ENCODE results near the gene PIK3IP1. TPM values are rescaled to one million over a fixed set of nuclear protein-coding genes. Genes with fewer than 3 reads are reported as not detected.

Gene PIK3IP1
- polyA plus RNA-seq, 1 donor from 2014 or later = 88.7 TPM

- H3K36me3 Mint-ChIP-seq = peaks cover 11% of the 10 kb centered on the region
- H3K27ac Mint-ChIP-seq = peak overlapping the region; percentile 97 to 100 (median 99)
- H3K4me3 Mint-ChIP-seq = peak overlapping the region; percentile 96 to 99 (median 97)
- H3K4me1 Mint-ChIP-seq = peaks cover 42 to 46% (median 43%) of the 10 kb centered on the region in 3 donors
- no peaks in the 10 kb centered on the region for H3K27me3 Mint-ChIP-seq
- no peaks in the 10 kb centered on the region for H3K9me3 Mint-ChIP-seq
Measured at GRCh38 chr22:31291481-31292235, 630 bp downstream of the PIK3IP1 start.

- Mint-ChIP-seq H3K9me3 (no peaks in the 10 kb centered on the region), H3K4me3 (peak overlapping the region; percentile 96 to 99 (median 97)), H3K27me3 (no peaks in the 10 kb centered on the region), H3K36me3 (peaks cover 13% of the 10 kb centered on the region), H3K27ac (peak overlapping the region; percentile 99 to 100 (median 99)), H3K4me1 (peaks cover 45 to 47% (median 47%) of the 10 kb centered on the region in 3 donors)
Measured at GRCh38 chr22:31290494-31291471, 1.5 kb downstream of the PIK3IP1 start.

- Mint-ChIP-seq H3K9me3 (no peaks in the 10 kb centered on the region), H3K4me3 (peak overlapping the region; percentile 96 to 99 (median 97)), H3K27me3 (no peaks in the 10 kb centered on the region), H3K27ac (peak overlapping the region; percentile 99 to 100 (median 99)), H3K36me3 (peaks cover 13% of the 10 kb centered on the region), H3K4me1 (peaks cover 45 to 47% (median 46%) of the 10 kb centered on the region in 3 donors)
Measured at GRCh38 chr22:31289344-31289743, 2.9 kb downstream of the PIK3IP1 start.

GRCh38 chr22:31288496-31289240 lies 3.6 kb downstream of the PIK3IP1 start:
- H3K4me1 Mint-ChIP-seq = peaks cover 42 to 46% (median 43%) of the 10 kb centered on the region in 3 donors
- no peaks in the 10 kb centered on the region for H3K9me3 Mint-ChIP-seq
- no peaks in the 10 kb centered on the region for H3K27me3 Mint-ChIP-seq
- peaks cover 13% of the 10 kb centered on the region for H3K36me3 Mint-ChIP-seq
- H3K4me3 Mint-ChIP-seq = peak overlapping the region; percentile 96 to 99 (median 97)
- peak overlapping the region; percentile 99 to 100 (median 99) for H3K27ac Mint-ChIP-seq

- H3K9me3 Mint-ChIP-seq = no peaks in the 10 kb centered on the region
- H3K4me3 Mint-ChIP-seq = peak overlapping the region; percentile 88 to 99 (median 96)
- H3K27ac Mint-ChIP-seq = peak overlapping the region; percentile 99 to 100 (median 99)
- no peaks in the 10 kb centered on the region for H3K27me3 Mint-ChIP-seq
- peaks cover 38 to 41% (median 39%) of the 10 kb centered on the region in 3 donors for H3K4me1 Mint-ChIP-seq
- peaks cover 15% of the 10 kb centered on the region for H3K36me3 Mint-ChIP-seq
Measured at GRCh38 chr22:31287818-31288495, 4.3 kb downstream of the PIK3IP1 start.

GRCh38 chr22:31286360-31287255 lies 5.7 kb downstream of the PIK3IP1 start:
- Mint-ChIP-seq H3K27me3 (no peaks in the 10 kb centered on the region), H3K36me3 (peaks cover 15% of the 10 kb centered on the region), H3K9me3 (no peaks in the 10 kb centered on the region), H3K4me1 (peaks cover 33 to 39% (median 37%) of the 10 kb centered on the region in 3 donors), H3K4me3 (peak overlapping the region; percentile 44 to 89 (median 82)), H3K27ac (peak overlapping the region; percentile 40 to 99 (median 91))

GRCh38 chr22:31284281-31285155 lies 7.8 kb downstream of the PIK3IP1 start:
- Mint-ChIP-seq H3K27me3 (no peaks in the 10 kb centered on the region), H3K27ac (peak overlapping the region; percentile 59 to 99 (median 84)), H3K4me3 (peak overlapping the region in 2 of 4 donors; percentile 49 to 55), H3K36me3 (peaks cover 11% of the 10 kb centered on the region), H3K4me1 (peaks cover 23 to 36% (median 33%) of the 10 kb centered on the region in 3 donors), H3K9me3 (no peaks in the 10 kb centered on the region)

GRCh38 chr22:31282748-31283468 lies 9.4 kb downstream of the PIK3IP1 start:
- Mint-ChIP-seq H3K4me3 (no peak overlapping the region), H3K9me3 (no peaks in the 10 kb centered on the region), H3K27ac (no peak overlapping the region), H3K4me1 (peaks cover 21 to 29% (median 22%) of the 10 kb centered on the region in 3 donors), H3K36me3 (peaks cover 11% of the 10 kb centered on the region), H3K27me3 (no peaks in the 10 kb centered on the region)

GRCh38 chr22:31281733-31282132 lies 10.6 kb downstream of the PIK3IP1 start:
- peak overlapping the region in 1 of 3 donors; percentile 53 for H3K27ac Mint-ChIP-seq
- no peak overlapping the region for H3K4me3 Mint-ChIP-seq
- peaks cover 6% of the 10 kb centered on the region for H3K36me3 Mint-ChIP-seq
- H3K4me1 Mint-ChIP-seq = peaks cover 16 to 23% (median 17%) of the 10 kb centered on the region in 3 donors
- no peaks in the 10 kb centered on the region for H3K9me3 Mint-ChIP-seq
- H3K27me3 Mint-ChIP-seq = no peaks in the 10 kb centered on the region

- Mint-ChIP-seq H3K9me3 (no peaks in the 10 kb centered on the region), H3K27ac (peak overlapping the region; percentile 4 to 72 (median 4)), H3K4me1 (peaks cover under 1 to 8% (median 5%) of the 10 kb centered on the region in 3 donors), H3K4me3 (no peak overlapping the region), H3K36me3 (peaks cover 4% of the 10 kb centered on the region), H3K27me3 (no peaks in the 10 kb centered on the region)
Measured at GRCh38 chr22:31279821-31280505, 12.3 kb downstream of the PIK3IP1 start.

- Mint-ChIP-seq H3K27me3 (no peaks in the 10 kb centered on the region), H3K27ac (peak overlapping the region in 1 of 3 donors; percentile 87), H3K4me1 (peaks cover 0 to 8% (median 4%) of the 10 kb centered on the region in 3 donors), H3K36me3 (peaks cover 4% of the 10 kb centered on the region), H3K9me3 (no peaks in the 10 kb centered on the region), H3K4me3 (no peak overlapping the region)
Measured at GRCh38 chr22:31279327-31279669, 13.0 kb downstream of the PIK3IP1 start.

Data from IgD-negative memory B cell (primary cell).